T-helper 2 cell treated with Interferon-gamma antibody and Interleukin-4, amounts not matched to agents 100 ng/mL and 5 ng/mL, for 36 hours (primary cell): ENCODE measurements around the gene KCNIP1. TPM values are rescaled to one million over a fixed set of nuclear protein-coding genes. Genes with fewer than 3 reads are reported as not detected.
"Not testable (repeated sequence)": the region's sequence is repeated elsewhere in the genome, so short reads cannot be mapped to it uniquely, and the experiment has no call there.

Source experiments
- intact Hi-C: fragments of 100-400 bp; cut with micrococcal nuclease; formaldehyde crosslinking; loops from one replicate; pipeline ENCODE4 v1.15.1; 2023
- total RNA-seq: library from RNA; stranded (reverse); gene quantifications from 2 replicates; pipeline ENCODE4 v1.2.3, GENCODE V29; 2022

The KCNIP1 gene
- total RNA-seq, 1 donor from 2014 or later: not detected

DNA sequence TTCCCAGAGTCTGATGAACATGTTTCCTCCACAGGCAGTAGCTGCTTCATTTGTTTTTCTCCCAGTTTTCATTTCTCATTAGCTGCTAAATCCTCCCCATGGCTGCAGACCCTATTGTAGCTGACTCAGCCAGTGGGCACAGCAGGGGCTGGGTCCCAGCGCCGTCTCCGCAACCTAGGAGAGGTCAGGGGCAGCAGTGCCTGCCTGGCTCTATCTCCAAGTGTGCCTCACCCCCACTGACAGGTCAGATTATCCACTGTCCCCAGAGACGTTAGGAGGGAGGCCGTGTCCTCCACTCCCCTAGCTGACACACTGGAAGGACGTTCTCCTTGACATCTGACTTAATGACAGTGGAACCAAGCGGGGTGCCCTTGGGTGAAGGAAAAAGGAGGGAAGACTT lies 31.1 kb downstream of the KCNIP1 start:
- intact Hi-C loops: no loop called here

DNA sequence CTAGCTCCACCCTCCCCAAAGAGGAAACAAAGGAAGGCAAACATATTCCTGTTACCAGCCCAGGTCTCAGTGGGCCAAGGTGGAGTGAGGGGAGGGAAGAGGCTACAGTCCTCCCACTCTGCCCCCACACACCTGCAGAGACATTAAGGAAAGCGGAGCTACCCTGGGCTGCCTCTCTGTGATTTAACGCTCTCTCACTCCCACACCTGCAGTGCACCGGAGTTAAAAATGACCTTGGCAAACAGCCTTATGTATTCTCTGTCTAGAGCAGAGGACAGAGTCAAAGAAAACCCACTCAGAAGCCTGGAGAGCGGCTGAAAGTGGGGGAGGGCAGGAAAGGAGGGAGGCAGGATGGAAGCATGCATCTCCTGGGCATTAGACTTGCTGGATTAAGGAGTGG lies 32.7 kb downstream of the KCNIP1 start:
- intact Hi-C loops: no loop called here

DNA sequence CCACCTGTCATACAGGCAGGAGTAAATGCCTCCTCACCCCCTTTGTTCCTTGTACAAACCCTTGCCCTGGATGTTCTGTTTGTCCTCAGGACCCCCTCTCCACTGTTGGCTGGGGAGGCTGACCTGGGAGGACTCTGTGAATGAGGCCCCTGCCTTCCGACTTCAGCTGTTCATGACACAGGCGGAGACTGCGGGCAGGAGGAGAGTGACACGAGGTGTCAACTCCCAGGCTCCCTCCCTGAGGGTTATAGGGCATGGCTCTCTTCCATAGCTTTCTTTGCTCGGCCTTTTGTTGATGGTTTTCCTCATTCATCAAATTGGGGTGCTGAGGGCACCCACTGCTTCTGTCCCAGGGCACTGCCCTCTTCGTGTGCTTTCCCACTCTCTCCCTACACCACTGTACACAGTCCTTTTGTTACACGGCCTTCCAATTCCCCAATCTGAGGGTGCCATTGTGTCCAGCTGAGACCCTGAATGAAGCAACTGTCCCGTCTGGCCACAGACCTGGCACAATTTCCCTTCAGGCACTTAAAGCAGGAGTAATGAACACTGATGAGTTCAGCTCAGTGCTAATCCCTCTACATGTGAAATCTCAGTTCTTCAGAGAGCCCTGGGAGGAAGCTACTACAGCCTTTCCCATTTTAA lies 33.8 kb downstream of the KCNIP1 start:
- intact Hi-C loops: no loop called here

DNA sequence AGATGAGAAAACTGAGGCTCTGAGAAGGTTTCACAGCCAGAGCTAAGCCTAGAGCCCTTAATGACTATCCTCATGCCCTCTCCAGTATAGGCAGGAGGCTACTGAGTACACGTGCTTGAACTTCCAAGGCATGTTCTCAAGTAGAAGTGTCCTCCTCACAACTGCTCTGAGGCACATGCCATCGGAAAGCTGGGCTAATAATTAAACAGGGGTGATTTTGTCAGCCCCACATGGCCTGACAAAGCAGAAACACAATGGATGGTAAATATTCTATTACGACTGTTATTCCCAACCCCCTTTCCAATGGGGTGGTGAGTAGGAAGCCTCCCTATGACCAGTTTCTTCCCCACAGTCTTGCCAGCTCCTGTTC lies 34.3 kb downstream of the KCNIP1 start:
- intact Hi-C loops: no loop called here

DNA sequence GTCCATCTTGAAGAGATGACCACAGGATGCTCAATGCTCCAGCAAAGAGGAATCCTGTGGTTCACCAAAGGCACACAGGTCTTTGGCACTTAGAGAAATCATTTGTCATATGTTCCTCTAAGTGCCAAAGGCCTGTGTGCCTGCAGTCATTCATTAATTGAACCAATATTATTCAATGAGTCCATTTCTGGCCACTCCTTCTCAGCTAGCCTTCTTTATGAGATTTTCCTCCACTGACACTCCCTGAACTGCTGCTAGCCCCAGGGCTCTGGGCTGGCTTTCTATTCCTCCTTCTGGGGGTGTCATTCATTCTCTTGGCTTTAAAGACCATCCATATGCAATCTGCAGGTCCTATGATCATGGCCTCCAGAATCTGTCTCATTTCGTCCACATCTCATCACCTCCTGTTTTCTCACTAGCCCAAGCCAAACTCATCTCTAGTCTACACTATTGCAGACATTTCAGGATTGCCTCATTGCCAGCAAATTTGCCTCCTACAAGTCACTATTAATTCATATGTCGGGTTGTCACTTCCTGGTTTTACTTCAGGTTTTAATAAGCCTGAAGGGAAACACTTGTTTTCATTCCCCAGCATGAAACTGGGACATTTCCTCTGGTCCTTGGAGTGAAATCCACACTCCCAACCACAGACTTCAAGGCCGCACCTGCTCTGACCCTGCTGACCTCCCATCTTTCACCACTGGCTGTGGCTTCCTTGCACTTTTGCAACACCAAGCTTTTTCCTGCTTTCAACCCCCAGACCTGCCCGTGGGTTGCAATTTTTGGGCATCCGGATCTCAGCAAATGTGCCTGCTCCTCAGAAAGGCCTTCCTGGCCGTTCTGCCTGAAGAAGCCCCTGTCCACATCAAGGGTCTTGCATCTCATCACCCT lies 35.1 kb downstream of the KCNIP1 start:
- intact Hi-C loops: no loop called here

DNA sequence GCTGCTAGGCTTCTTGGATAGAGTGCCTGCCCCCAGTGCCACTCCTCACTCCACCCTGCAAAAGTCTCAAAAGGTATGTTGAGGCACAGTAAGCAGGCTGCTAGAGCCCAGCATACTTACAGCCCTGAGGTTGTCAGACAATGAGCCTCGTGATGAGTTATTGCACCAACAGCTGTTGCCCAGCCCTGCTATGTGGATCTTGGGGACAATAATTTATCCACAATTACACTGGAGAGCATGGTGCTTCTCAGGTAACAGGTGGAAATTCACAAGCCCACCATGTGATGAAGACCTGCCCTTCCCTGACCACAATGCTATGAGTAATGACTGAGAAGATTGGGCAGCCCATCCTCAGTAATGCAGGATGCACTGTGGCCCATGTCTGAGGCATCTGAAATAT lies 36.5 kb downstream of the KCNIP1 start:
- intact Hi-C loops: no loop called here

DNA sequence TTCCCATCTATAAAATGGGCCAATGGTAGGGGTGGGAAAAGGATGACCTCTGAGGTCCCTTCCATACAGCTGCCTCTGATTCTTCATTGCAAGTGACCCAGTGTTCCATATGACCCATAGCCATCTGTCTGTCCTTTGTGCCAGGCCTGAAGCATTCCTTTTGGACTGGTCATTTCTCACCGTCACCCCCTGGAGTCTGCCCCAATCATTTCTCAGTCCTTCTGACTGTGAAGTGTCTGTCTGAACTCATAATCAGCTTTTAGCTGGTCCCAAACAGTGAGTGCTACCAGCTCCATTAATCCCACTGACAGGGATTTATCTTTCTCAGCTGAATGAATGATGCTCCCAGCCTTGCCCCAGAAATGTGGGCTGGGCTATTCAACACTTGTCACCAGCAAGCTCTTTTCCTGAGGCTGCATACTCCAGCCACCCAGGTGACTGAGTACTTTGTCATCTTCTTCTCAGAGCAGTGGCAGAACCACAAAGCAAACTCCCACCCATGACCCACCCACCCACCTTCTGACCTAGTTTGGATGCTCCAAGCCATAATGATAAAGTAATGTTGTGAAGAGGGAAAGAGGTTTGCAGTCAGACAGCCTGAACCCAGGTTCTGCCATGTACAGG lies 37.4 kb downstream of the KCNIP1 start:
- intact Hi-C loops: no loop called here

DNA sequence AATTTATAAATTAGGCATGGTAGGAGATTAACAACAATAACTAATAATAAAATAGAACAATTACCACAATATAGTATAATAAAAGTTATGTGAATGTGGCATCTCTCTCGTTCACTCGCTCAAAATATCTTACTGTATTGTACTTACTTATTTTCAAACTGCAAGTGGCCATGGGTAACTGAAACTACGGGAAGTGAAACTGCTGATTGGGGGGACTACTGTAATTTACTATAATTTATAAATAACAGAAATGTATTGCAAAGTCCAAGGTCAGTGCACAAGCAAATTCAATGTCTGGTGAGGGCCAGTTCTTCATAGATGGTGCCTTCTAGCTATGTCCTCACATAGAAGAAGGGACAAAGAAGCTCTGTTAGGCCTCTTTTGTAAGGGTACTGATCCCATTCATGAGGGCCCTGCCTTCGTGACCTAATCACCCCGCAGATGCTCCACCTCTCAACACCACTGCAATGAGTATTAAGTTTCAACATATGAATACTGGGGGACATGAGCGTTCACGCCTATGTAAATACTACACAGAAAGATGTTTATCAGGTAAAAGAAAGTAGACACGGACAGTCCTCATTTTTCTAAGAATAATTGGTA lies 39.0 kb downstream of the KCNIP1 start:
- intact Hi-C loops: no loop called here

DNA sequence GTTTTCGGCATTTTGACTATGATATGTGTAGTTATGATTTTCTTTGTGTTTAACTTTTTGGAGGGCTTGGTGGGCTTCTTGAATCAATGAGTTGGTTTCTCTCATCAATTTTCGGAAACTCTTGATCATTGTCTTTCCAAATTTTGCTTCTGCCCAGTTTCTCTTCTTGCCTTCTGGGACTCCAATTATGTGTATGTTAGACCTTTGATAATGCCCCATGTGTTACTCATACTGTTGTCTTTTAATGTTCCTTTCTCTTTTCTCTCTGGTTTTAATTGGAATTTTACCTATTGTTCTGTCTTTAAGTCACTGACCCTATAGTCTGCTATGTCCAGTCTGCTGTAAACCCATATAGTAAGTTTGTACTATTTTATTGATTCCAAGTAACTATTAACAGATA lies 41.5 kb downstream of the KCNIP1 start:
- intact Hi-C loops: no loop called here

DNA sequence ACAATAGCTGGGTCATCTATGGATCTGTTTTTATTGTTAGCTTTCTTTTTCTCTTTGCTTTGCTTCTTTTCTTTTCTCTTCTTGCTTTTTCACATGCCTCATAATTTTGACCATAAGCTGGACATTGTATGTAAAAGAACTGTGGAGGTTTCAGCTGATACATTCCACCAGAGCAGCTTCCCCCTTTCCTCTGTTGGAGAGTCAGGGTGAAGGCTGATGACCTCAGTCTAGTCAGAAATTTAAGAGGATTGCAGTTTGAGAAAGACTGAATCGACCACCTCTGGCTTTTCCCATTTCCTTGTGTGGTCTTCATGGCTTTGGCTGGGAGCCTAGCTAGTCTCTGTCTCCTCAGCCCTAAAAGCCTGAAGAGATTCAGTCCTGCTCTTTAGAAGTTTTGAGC lies 42.0 kb downstream of the KCNIP1 start:
- intact Hi-C loops: no loop called here

DNA sequence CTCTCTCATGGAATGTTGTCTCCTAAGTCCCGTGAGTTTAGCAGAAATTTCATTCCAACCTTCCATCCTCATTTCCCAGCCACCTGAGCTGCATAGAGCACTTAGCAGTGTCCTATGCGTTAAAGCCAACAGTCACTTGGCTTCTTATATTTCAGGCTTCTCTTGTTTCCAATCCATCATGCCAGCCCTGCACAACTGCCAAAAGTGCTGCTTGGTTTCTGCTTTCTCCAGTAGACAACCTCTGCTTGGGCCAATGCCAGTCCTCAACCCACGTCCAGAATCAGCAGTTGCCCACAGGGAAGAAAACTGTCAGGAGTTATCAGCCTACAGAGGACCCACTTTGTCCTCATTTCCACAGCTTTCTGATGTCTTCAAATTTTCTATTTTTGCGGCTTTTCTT lies 42.5 kb downstream of the KCNIP1 start:
- intact Hi-C loops: no loop called here

DNA sequence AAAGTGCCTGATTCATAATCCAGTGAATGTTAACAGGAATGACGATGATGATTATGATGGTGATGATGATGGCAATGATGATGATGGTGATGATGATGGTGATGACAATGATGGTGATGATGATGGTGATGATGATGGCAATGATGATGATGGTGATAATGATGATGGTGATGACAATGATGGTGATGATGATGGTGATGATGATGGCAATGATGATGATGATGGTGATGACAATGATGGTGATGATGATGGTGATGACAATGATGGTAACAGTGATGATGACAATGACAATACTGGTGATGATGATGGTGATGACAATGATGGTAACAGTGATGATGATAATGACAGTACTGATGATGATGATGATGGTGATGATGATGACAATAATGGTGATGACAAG lies 46.6 kb downstream of the KCNIP1 start:
- intact Hi-C loops: not testable (repeated sequence)

DNA sequence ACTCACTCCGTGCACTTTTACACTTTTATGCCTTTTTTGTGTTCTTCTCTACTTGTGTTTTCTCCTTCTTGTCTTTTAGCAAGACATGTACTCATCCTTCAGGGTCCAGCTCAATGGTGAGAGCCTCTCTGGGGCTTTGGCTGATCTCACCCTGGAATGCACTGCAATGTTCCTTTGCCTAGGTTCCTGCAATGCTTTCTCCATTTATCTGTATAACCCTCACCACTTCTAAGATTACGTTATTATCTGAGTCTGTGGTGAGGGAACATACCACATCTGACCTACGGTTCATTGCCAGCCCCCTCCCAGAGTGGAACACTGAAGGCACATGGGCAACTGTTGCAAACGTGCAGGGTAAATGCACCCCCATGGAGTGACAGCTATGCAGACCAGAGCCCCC lies 47.3 kb downstream of the KCNIP1 start:
- intact Hi-C loops: no loop called here

DNA sequence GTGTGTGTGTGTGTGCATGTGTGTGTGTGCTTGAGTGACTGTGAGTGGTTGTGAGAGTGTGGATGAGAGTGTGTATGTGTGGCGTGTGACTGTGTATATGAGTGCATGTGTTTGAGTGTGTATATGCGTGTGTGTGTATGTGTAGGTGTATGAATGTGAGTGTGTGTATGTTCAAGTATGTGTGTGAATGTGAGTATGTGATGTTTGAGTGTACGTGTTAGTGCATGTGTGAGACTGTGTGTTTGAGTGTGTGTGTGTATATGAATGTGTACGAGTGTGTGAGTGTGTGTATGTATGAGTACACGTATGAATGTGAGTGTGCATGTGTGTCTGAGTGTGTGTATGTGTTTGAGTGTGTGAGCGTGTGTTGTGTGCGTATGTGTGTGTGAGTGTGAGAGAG lies 47.8 kb downstream of the KCNIP1 start:
- intact Hi-C loops: no loop called here

DNA sequence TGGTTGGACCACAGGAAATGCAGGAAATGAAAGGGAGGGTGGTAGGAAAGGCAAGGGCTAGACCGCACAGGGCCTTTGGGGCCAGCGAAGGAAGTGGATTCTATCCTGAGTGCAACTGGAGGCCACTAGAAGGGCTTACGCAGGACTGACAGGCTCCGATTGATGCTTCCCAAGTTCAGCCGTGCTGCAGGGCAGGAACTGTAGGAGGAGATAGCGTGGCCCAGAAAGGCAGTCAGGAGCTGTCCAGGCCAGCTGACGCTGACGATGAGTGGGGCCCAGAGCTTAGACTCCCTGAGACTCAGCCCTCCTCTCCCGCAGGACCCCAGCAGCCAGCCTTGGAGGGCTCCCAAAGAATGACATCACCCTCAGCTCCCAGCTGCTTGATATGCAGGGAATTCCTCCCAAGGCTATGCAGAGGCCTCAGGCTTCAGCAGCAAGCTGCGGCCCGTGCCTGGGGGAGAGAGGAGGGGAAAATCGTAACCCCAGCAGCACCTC lies 48.8 kb downstream of the KCNIP1 start:
- intact Hi-C loops: no loop called here

DNA sequence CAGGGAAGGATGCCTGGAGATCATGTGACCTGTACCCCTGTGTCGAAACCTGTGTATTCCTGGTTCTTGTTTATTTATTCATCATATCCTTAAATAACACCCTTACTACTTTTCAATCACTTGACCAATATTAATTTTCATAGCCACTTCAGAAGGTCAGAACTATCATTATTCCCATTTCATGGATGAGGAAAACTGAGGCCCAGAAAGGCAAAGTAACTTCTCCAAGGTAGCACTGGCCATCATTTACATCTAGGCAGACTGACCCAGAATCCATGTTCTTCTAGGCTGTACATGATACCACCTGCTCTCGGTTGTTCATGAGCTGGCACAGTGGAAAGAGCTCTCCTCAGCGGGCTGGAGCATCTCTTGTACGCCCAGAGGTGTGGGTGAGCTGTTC lies 49.4 kb downstream of the KCNIP1 start:
- intact Hi-C loops: no loop called here

DNA sequence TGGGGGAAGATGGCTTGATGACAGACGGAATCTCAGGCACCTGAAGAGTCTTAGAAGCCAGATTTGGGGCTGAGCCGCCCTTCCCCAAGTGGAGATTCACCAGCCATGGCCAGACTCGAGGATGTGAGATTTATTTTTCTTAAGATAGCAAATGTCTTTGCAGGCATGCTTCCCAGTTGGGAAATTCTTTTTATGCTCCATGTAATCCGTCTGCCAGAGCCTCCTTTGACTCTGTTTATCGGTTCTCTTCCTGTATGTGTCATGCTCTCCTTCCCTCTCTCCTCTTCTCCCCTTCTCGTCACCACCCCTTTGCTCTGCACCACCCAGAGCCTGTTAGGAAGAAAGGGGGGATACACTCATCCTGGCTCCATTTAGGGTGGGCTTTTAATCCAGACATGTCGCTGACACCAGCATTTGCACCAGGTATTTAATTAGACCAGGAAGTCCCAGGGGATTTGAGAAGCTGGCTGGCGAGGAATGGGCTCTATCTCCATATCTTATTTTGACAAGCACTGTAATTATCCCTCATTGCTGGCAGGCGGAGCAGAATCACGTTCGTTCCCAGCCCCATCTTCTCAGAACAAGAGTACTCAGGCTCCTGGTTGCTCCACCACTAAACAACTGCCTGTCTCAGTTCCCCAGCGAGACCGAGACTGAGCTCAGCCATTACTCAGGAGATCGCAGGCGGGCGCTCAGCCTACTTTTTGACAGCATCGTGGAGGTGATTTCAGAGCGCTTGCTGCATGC lies 50.9 kb downstream of the KCNIP1 start:
- intact Hi-C loops: no loop called here

DNA sequence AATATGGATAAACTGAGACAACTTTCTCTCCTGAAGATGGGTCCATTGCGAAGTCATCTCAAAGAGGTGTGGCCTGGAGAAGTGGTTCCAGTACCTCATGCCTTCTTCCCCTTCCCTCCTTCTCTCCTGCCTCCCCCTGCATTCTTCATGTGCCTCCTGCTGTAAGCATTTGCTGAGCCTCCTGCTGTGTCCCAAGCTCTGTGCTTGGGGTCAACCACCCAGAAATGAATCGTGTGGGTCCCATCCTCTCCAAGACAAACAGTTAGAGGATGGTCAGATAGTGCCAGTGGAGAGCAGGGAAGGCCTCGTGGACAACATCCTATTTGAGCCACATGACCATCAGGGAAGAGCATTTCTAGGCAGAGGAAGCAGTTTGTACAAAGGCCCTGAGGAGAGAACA lies 53.5 kb downstream of the KCNIP1 start:
- intact Hi-C loops: no loop called here

DNA sequence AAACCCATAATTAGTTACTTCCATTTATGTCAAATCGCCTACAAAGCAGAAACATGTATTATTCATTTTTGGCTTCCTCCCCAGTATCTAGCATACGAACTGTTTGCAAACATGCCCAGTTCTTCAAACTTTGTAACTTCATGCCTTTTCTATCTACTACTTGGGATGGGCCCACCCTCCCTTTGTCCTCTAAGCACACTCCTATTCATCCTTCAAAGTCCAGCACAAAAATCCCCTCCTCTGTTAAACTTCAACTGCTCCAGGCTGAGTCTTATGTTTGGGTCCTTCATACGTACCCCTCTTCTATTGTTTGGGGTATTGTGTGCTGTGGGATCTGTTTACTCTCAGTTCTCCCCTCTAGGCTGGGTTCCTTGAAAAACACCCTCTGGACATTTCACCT lies 55.5 kb downstream of the KCNIP1 start:
- intact Hi-C loops: no loop called here

DNA sequence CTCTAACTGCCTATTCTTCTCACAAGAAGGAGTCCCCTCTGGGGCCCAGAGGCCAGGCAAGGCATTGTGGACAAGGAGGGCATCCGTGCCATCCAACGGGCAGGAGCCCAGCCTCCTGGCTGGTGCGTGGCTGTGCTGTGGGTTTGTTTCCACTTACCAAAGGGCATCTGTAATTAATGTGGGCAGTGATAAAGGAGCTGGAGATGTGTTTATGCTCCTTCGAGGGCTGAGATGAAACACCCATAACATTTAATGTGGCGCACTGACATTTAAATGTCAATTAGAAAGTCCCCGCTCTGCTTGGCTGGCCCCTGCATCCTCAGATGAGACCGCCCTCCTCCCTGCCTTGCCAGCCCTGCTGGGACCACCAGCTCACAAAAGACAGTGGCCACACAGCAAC lies 57.1 kb downstream of the KCNIP1 start:
- intact Hi-C loops: no loop called here

DNA sequence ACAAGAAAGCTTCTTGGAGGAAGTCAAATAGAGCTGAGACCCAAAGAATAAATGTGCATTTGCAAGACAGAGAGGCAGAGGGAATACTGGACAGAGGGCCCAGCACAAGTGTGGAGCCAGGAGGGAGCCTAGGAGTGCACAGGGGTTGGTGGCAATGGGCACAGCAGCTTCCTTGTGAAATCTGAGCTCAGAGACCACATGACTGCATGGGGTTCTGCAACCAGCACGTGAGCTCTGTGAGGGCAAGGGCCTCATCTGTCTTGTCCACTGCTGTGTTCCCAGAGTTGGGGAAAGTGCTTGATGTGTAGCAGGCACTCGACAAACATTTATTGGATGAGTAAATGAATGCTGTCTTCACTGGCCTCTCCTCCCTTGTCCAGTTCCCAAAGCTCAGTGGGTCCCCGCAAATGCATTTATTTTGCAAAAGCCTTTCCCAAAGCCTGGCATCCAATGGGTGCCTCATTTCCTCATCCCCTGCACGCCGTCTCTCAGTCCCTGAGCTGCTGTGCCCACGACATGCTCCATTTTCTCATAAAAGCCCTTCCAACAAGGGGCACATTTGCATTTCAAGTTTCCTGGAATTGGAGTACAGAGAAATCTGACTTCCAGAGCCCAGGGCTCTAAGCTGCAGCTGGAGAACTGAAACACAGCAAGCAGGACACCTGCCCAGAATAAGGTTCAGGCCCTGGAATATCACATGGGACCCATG lies 58.5 kb downstream of the KCNIP1 start:
- intact Hi-C loops: no loop called here
